GM12878 (cell line): ENCODE results near the gene WHRN.

Source experiments
- CREB1 ChIP-seq: IDR thresholded peaks from 2 replicates; pipeline ENCODE4 v1.6.1; 2012; ENCODE audit warnings: low read depth, mild to moderate bottlenecking, inconsistent platforms
- EP300 ChIP-seq, 2 experiments: fragments of 150-350 bp in 1 of 2; IDR thresholded peaks; 2 replicates each; pipeline ENCODE4 v1.6.1; 2011 to 2012; ENCODE audit warnings: low read depth in 2 of 2, low read length in 2 of 2, borderline replicate concordance in 1 of 2, improper control_type of control experiment in 1 of 2, inconsistent platforms in 1 of 2; ENCODE audit not compliant: control insufficient read depth in 1 of 2
- FOS ChIP-seq: IDR thresholded peaks from 3 replicates; pipeline ENCODE4 v1.6.1; 2011; ENCODE audit warnings: borderline replicate concordance; ENCODE audit not compliant: insufficient read length; ENCODE audit errors: extremely low read depth
- RAD51 ChIP-seq: fragments of 450-650 bp; IDR thresholded peaks from 2 replicates; pipeline ENCODE4 v1.6.1; 2016; ENCODE audit warnings: moderate library complexity, mild to moderate bottlenecking, inconsistent platforms
- RELA ChIP-seq: fragments of 450-650 bp; IDR thresholded peaks from 2 replicates; pipeline ENCODE4 v1.8.0; 2014; ENCODE audit warnings: borderline replicate concordance; ENCODE audit not compliant: partially characterized antibody
- TF ChIP-seq, protein P1 (sequence below): IDR thresholded peaks from 2 replicates; pipeline ENCODE4 v1.6.1; 2012; ENCODE audit warnings: low read depth, low read length, improper control_type of control experiment
- TF ChIP-seq, protein P2 (sequence below), 3 experiments: IDR thresholded peaks in 2 of 3; conservative IDR thresholded peaks in 1 of 3; 2 replicates each; pipeline ENCODE4 v1.5.1; 2011; ENCODE audit warnings: low read depth in 3 of 3, low read length in 3 of 3, mild to moderate bottlenecking in 3 of 3, control low read depth in 2 of 3, moderate library complexity in 2 of 3, inconsistent platforms in 1 of 3, mixed read lengths in 1 of 3; ENCODE audit not compliant: control insufficient read depth in 2 of 3, insufficient read depth in 1 of 3; ENCODE audit errors: extremely low read depth in 1 of 3
- TF ChIP-seq, protein P3 (sequence below): IDR thresholded peaks from 2 replicates; pipeline ENCODE4 v1.6.1; 2011; ENCODE audit warnings: borderline replicate concordance, low read depth, mild to moderate bottlenecking, moderate library complexity, mixed read lengths, low read length; ENCODE audit not compliant: insufficient read depth; ENCODE audit errors: extremely low read length

GRCh38 chr9:114552706-114553105 lies 47.4 kb upstream of the WHRN start:
- TF ChIP-seq RAD51 (no peak), CREB1 (no peak), FOS (no peak), RELA (no peak), EP300 (IDR thresholded peaks at IDR 0.05; ENCODE audit: borderline replicate concordance in 1 of 2, control insufficient read depth in 1 of 2, low read depth in 2 of 2, low read length in 2 of 2) (no peak)
- TF ChIP-seq, protein P1, sequence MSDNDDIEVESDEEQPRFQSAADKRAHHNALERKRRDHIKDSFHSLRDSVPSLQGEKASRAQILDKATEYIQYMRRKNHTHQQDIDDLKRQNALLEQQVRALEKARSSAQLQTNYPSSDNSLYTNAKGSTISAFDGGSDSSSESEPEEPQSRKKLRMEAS, result no peak
- TF ChIP-seq, protein P2, sequence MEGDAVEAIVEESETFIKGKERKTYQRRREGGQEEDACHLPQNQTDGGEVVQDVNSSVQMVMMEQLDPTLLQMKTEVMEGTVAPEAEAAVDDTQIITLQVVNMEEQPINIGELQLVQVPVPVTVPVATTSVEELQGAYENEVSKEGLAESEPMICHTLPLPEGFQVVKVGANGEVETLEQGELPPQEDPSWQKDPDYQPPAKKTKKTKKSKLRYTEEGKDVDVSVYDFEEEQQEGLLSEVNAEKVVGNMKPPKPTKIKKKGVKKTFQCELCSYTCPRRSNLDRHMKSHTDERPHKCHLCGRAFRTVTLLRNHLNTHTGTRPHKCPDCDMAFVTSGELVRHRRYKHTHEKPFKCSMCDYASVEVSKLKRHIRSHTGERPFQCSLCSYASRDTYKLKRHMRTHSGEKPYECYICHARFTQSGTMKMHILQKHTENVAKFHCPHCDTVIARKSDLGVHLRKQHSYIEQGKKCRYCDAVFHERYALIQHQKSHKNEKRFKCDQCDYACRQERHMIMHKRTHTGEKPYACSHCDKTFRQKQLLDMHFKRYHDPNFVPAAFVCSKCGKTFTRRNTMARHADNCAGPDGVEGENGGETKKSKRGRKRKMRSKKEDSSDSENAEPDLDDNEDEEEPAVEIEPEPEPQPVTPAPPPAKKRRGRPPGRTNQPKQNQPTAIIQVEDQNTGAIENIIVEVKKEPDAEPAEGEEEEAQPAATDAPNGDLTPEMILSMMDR (IDR thresholded peaks at IDR 0.05 in 2 of 3, conservative IDR thresholded peaks at IDR 0.05 in 1 of 3; ENCODE audit: control insufficient read depth in 2 of 3, extremely low read depth in 1 of 3, insufficient read depth in 1 of 3, low read depth in 3 of 3, low read length in 3 of 3), result no peak
- TF ChIP-seq, protein P3, sequence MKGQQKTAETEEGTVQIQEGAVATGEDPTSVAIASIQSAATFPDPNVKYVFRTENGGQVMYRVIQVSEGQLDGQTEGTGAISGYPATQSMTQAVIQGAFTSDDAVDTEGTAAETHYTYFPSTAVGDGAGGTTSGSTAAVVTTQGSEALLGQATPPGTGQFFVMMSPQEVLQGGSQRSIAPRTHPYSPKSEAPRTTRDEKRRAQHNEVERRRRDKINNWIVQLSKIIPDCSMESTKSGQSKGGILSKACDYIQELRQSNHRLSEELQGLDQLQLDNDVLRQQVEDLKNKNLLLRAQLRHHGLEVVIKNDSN, result no peak
